Breast epithelium (tissue), 4 donors: ENCODE results near the gene GALNT9. TPM values are rescaled to one million over a fixed set of nuclear protein-coding genes. Genes with fewer than 3 reads are reported as not detected.
"Not testable (repeated sequence)": the region's sequence is repeated elsewhere in the genome, so short reads cannot be mapped to it uniquely, and the experiment has no call there.

ENCODE experiments used
- DNase-seq, 2 donors: peaks; one replicate each; pipeline ENCODE4 v3.0.0-alpha.2; 2019; ENCODE audit warnings: low spot score in 2 of 2
- H3K27ac ChIP-seq, 2 donors: fragments of 200-600 bp; sonication (generic) in 1 of 2; one replicate each; pipeline ENCODE4 v1.5.1; 2016 to 2019; ENCODE audit warnings: mild to moderate bottlenecking in 1 of 2
- H3K27me3 ChIP-seq, 2 donors: fragments of 200-600 bp; sonication (generic) in 1 of 2; one replicate each; pipeline versions ENCODE4 v1.5.1 to v1.6.0; 2017 to 2019; ENCODE audit warnings: control low read depth in 1 of 2, mild to moderate bottlenecking in 1 of 2
- H3K36me3 ChIP-seq: fragments of 200-600 bp; one replicate; pipeline ENCODE4 v1.5.1; 2019
- H3K4me1 ChIP-seq, 2 donors: fragments of 200-600 bp; sonication (generic); one replicate each; pipeline ENCODE4 v1.5.1; 2016 to 2019; ENCODE audit warnings: control low read depth in 1 of 2
- H3K4me3 ChIP-seq, 3 donors: fragments of 200-600 bp; sonication (generic); 1 replicate in 2 of 3; 2 replicates in 1 of 3; pipeline ENCODE4 v1.5.1; 2016 to 2019; ENCODE audit warnings: mild to moderate bottlenecking in 3 of 3, moderate library complexity in 2 of 3
- H3K9me3 ChIP-seq, 2 donors: fragments of 200-600 bp; sonication (generic) in 1 of 2; one replicate each; pipeline ENCODE4 v1.5.1; 2016 to 2019; ENCODE audit warnings: control low read depth in 1 of 2
- CTCF ChIP-seq, 3 donors: fragments of 450-650 bp; IDR thresholded peaks; one replicate each; pipeline ENCODE4 v1.5.1; 2016 to 2017; ENCODE audit warnings: antibody characterized with exemption in 3 of 3, mild to moderate bottlenecking in 3 of 3, moderate library complexity in 3 of 3
- POLR2A ChIP-seq: fragments of 450-650 bp; IDR thresholded peaks from one replicate; pipeline ENCODE4 v1.6.1; 2016; ENCODE audit warnings: antibody characterized with exemption, mild to moderate bottlenecking, moderate library complexity
- POLR2AphosphoS5 ChIP-seq, 3 donors: sonication (generic); formaldehyde crosslinking; IDR thresholded peaks; one replicate each; pipeline ENCODE4 v1.6.1; 2017; ENCODE audit warnings: antibody characterized with exemption in 3 of 3
- intact Hi-C: fragments of 100-400 bp; cut with DNase I; formaldehyde crosslinking; loops from one replicate; pipeline ENCODE4 v1.15.1; 2023; ENCODE audit warnings: low total_unique reads
- total RNA-seq, 3 donors: library from RNA; depleted of rRNA; stranded (reverse); fragments of >200 nt; gene quantifications; one replicate each; pipeline ENCODE4 v1.1.0, GENCODE V29; 2016

GALNT9 gene
- total RNA-seq, 3 donors from 2014 or later, result 2.9 TPM; not detected in 2

- DNase-seq, result no peak
- H3K9me3 ChIP-seq, result no peaks in the 10 kb centered on the region
- TF ChIP-seq POLR2A (no peak), POLR2AphosphoS5 (IDR thresholded peaks at IDR 0.05) (no peak)
- peaks cover 0 to 50% of the 10 kb centered on the region in 2 donors for H3K27me3 ChIP-seq
- no peaks in the 10 kb centered on the region for H3K36me3 ChIP-seq
- H3K4me3 ChIP-seq, result no peak overlapping the region
- H3K27ac ChIP-seq, result no peak overlapping the region
- intact Hi-C loops, result no loop called here
- no peaks in the 10 kb centered on the region for H3K4me1 ChIP-seq
These were observed 72.0 kb downstream of the GALNT9 start for GRCh38 chr12:132257206-132257954.

GRCh38 chr12:132256646-132257045 lies 72.7 kb downstream of the GALNT9 start:
- no peaks in the 10 kb centered on the region for H3K36me3 ChIP-seq
- DNase-seq, result no peak
- no peaks in the 10 kb centered on the region for H3K9me3 ChIP-seq
- peaks cover 0 to 43% of the 10 kb centered on the region in 2 donors for H3K27me3 ChIP-seq
- TF ChIP-seq POLR2AphosphoS5 (IDR thresholded peaks at IDR 0.05) (no peak), POLR2A (no peak), CTCF (IDR thresholded peaks at IDR 0.05) (no peak)
- H3K4me1 ChIP-seq, result no peaks in the 10 kb centered on the region
- intact Hi-C loops, result no loop called here
- no peak overlapping the region for H3K4me3 ChIP-seq
- no peak overlapping the region for H3K27ac ChIP-seq

- intact Hi-C loops, result no loop called here
- Histone ChIP-seq H3K4me3 (no peak overlapping the region), H3K4me1 (no peaks in the 10 kb centered on the region), H3K9me3 (no peaks in the 10 kb centered on the region), H3K27ac (no peak overlapping the region), H3K27me3 (peaks cover 0 to 33% of the 10 kb centered on the region in 2 donors), H3K36me3 (no peaks in the 10 kb centered on the region)
- no peak for DNase-seq
- no peak for TF ChIP-seq POLR2AphosphoS5 (IDR thresholded peaks at IDR 0.05)
- no peak for TF ChIP-seq POLR2A
- no peak for TF ChIP-seq CTCF (IDR thresholded peaks at IDR 0.05)
These were observed 73.7 kb downstream of the GALNT9 start for GRCh38 chr12:132255642-132256041.

GRCh38 chr12:132253698-132254480 lies 75.5 kb downstream of the GALNT9 start:
- Histone ChIP-seq H3K9me3 (no peaks in the 10 kb centered on the region), H3K36me3 (no peaks in the 10 kb centered on the region)
- DNase-seq, result no peak

GRCh38 chr12:132252981-132253380 lies 76.4 kb downstream of the GALNT9 start:
- H3K9me3 ChIP-seq, DNase-seq, H3K36me3 ChIP-seq, H3K4me3 ChIP-seq, H3K27ac ChIP-seq, intact Hi-C loops, H3K4me1 ChIP-seq: not testable (repeated sequence)
- peaks cover 0 to 36% of the 10 kb centered on the region in 2 donors for H3K27me3 ChIP-seq

More at GRCh38 chr12:132253698-132254480, 75.5 kb downstream of the GALNT9 start:
- Histone ChIP-seq H3K27me3 (peaks cover 0 to 34% of the 10 kb centered on the region in 2 donors), H3K4me3 (no peak overlapping the region), H3K4me1 (no peaks in the 10 kb centered on the region), H3K27ac (no peak overlapping the region)
- TF ChIP-seq POLR2A, result no peak
- TF ChIP-seq CTCF (IDR thresholded peaks at IDR 0.05), result no peak
- TF ChIP-seq POLR2AphosphoS5 (IDR thresholded peaks at IDR 0.05), result no peak
- intact Hi-C loops, result no loop called here
